Measurements from ENCODE around the gene PSAPL1.

- no peak for TF ChIP-seq CTCF (IDR thresholded peaks at IDR 0.05; ENCODE audit: low read depth, low read length, missing input control)
- TF ChIP-seq REST (IDR thresholded peaks at IDR 0.05), result no peak
- no peak for TF ChIP-seq SP1 (IDR thresholded peaks at IDR 0.05)
- no peak for TF ChIP-seq MAX (IDR thresholded peaks at IDR 0.05)
- no peak for TF ChIP-seq NR2F2 (IDR thresholded peaks at IDR 0.05)
- TF ChIP-seq RAD21 (IDR thresholded peaks at IDR 0.05), result no peak
- no peak for TF ChIP-seq GABPA (IDR thresholded peaks at IDR 0.05 in 1 of 2, conservative IDR thresholded peaks at IDR 0.05 in 1 of 2)
- no peak for TF ChIP-seq YY1 (IDR thresholded peaks at IDR 0.05)
- no peak for TF ChIP-seq HNF4G (IDR thresholded peaks at IDR 0.05)
- TF ChIP-seq ATF3 (IDR thresholded peaks at IDR 0.05), result no peak
Observed at GRCh38 chr4:7461230-7461629, 26.5 kb upstream of the PSAPL1 start.

Data from liver (tissue), 3 donors.